C4-2B (cell line): ENCODE measurements around the gene LRRC71.

Experiments used
- H3K27ac ChIP-seq: fragments of 450-650 bp; 2 replicates; pipeline ENCODE4 v1.5.1; 2017
- ZFX ChIP-seq: fragments of 450-650 bp; IDR thresholded peaks from 2 replicates; pipeline ENCODE4 v1.6.1; 2017
- TF ChIP-seq, protein P1 (sequence below): fragments of 450-650 bp; conservative IDR thresholded peaks from 2 replicates; pipeline ENCODE4 v1.5.1; 2017; ENCODE audit warnings: mild to moderate bottlenecking

Gene LRRC71

DNA sequence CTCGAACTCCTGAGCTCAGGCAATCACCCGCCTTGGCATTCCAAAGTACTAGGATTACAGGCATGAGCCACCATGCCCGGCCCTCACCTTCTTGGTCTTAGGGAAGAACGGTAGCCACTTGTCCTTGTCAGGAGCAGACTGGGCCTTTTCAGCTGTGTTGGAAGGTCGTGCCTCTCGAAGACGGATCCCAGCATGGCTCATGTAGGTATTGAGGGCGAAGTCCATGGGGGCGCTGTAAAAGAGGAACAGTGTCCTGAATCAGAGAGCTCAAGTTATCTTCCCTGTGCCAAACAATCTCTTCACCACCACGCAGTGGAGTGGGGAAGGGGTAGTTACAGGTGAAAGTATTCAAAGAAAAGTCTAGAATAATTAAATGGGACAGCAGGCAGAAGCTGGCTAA lies 35.9 kb downstream of the LRRC71 start:
- H3K27ac ChIP-seq: no peak overlapping the region
- TF ChIP-seq, protein P1, sequence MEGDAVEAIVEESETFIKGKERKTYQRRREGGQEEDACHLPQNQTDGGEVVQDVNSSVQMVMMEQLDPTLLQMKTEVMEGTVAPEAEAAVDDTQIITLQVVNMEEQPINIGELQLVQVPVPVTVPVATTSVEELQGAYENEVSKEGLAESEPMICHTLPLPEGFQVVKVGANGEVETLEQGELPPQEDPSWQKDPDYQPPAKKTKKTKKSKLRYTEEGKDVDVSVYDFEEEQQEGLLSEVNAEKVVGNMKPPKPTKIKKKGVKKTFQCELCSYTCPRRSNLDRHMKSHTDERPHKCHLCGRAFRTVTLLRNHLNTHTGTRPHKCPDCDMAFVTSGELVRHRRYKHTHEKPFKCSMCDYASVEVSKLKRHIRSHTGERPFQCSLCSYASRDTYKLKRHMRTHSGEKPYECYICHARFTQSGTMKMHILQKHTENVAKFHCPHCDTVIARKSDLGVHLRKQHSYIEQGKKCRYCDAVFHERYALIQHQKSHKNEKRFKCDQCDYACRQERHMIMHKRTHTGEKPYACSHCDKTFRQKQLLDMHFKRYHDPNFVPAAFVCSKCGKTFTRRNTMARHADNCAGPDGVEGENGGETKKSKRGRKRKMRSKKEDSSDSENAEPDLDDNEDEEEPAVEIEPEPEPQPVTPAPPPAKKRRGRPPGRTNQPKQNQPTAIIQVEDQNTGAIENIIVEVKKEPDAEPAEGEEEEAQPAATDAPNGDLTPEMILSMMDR: no peak
- TF ChIP-seq ZFX: no peak

DNA sequence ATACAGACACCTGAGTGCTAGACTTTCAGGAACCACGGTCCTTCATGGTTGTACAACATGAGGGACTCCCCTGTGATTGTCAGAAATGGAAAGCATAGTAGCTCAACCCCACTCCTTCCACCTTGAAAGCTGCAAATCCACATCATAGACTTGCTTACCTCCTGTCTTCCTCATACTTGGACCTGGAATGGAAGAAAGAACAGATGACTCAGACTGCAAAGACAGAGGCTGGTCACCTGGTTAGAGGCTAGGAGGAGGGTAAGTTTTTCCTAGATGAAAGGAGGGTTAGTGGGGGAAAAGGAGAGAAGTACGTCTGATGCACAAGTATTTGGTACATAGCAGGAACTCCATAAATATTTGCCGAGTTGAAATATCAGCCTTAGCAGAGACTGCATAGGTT lies 37.2 kb downstream of the LRRC71 start:
- no peak for TF ChIP-seq ZFX
- TF ChIP-seq, protein P1: no peak
- H3K27ac ChIP-seq: no peak overlapping the region

DNA sequence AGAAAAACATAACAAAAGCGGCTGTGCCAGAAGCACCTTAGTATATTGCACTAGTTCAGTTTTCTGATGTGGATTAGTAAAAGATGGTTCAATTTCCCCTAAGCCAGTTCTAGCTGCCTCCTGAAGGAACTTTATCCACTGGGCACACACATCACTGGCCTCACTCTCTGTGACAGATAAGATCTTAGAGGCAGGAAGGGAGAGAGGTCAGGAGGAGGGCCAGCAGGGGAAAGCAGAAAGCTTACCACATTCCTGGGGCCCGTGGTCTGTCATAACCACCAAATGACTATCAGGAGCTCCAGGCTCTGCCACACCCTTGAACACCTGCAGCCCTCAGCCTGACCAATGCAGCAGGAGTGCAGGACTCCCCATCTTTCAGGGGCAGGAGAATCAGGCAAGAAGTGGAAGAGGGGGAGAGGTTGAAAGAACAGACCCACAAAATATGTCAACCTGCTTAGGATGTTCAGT lies 37.8 kb downstream of the LRRC71 start:
- TF ChIP-seq, protein P1: no peak
- no peak for TF ChIP-seq ZFX

DNA sequence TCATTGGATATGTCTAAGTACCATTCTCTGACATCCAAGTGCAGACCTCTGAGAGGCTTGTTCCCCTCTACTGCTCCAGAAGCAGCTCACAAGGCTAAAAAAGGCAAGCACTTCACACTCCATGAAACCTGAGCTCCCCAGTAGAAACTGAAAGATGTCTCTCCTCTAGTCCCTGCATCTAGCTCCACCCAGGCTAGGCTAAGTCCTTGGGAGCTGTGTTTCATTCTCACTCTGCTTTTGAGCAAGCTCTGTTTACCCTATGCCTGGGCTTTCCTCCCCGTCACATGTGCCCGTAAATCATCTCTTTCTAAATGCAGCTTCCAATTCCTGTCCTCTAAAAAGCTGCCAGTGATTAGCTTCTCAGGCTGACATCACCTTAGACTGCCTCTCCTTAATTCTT lies 39.0 kb downstream of the LRRC71 start:
- no peak for TF ChIP-seq ZFX
- TF ChIP-seq, protein P1: no peak
- no peak overlapping the region for H3K27ac ChIP-seq

More for the DNA sequence above, 37.8 kb downstream of the LRRC71 start:
- no peak overlapping the region for H3K27ac ChIP-seq

DNA sequence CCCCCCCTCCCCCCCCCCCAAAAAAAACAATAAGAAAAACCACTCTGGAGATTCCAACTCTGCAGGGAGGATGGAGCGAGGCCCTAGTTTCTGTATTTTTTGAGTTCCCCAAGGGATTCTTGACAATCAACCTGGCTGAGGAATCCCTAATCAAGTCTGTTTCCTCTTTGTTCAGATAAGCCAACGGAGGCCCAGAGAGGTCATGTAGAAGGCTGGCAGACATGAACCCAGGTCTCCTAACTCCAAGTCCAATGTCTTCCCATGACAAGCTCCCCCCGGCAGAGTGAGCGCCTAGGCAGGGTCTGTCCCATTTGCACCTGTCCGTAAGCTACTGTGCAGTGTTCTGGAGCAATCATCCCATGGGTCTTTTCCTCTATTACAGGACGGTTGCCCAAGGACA lies 39.5 kb downstream of the LRRC71 start:
- TF ChIP-seq, protein P1: no peak
- no peak for TF ChIP-seq ZFX
- no peak overlapping the region for H3K27ac ChIP-seq

DNA sequence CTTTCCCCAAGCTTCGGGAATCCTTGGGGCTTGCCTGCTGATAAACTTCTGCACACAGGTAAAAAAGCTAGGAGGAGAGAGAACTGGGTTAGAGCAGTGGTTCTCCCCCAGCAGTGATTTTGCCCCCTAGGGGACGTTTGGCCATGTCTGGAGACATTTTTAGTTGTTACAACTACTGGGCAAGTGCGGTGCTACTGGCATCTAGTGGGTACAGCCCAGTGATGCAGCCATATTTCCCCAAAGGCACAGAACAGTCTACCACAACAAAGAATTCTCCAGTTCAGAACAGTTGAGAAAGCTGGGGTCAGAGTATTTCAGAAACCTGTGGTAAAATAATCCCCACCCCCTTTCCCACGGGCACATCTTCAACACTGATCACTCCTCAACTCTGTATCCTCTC lies 41.3 kb downstream of the LRRC71 start:
- TF ChIP-seq, protein P1: peak; percentile 36
- no peak for TF ChIP-seq ZFX
- H3K27ac ChIP-seq: no peak overlapping the region

DNA sequence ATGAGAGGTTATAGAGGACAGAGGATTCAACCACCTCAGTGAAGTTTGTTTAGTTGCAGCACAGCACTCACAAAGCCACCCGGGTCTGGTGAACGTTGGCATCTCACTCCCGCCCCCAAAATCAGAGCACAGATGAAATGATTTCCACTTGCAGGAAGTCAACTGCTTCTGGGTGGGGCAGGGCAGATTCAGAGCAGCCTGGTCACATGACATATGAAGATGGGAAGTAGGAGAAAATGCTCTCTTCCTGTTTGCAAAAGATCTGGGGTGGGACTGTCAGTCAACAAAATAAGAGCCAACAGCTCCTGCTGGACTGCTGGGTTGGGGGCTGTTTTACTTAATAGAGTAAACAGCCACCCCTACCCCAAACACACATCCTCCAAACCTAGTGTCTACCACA lies 43.2 kb downstream of the LRRC71 start:
- no peak overlapping the region for H3K27ac ChIP-seq
- no peak for TF ChIP-seq ZFX
- TF ChIP-seq, protein P1: no peak
